Esophagus muscularis mucosa (tissue), 4 donors: ENCODE data around the gene CCDC54. TPM values are rescaled to one million over a fixed set of nuclear protein-coding genes. Genes with fewer than 3 reads are reported as not detected.

Experiments used
- DNase-seq: peaks from one replicate; pipeline ENCODE4 v3.0.0-alpha.2; 2017; ENCODE audit errors: extremely low spot score
- H3K27ac ChIP-seq, 4 donors: fragments of 200-600 bp; sonication (generic); replicated peaks in 1 of 4; 1 replicate in 3 of 4; 2 replicates in 1 of 4; pipeline ENCODE4 v1.5.1; 2016 to 2019; ENCODE audit warnings: mild to moderate bottlenecking in 1 of 4
- H3K27me3 ChIP-seq, 4 donors: fragments of 200-600 bp; sonication (generic); one replicate each; pipeline versions ENCODE4 v1.5.1 to v1.6.0; 2016 to 2019
- H3K36me3 ChIP-seq, 4 donors: fragments of 200-600 bp; sonication (generic); one replicate each; pipeline ENCODE4 v1.5.1; 2016 to 2019
- H3K4me1 ChIP-seq, 4 donors: fragments of 200-600 bp; sonication (generic); one replicate each; pipeline ENCODE4 v1.5.1; 2016 to 2019
- H3K4me3 ChIP-seq, 4 donors: fragments of 200-600 bp; sonication (generic); 1 replicate in 2 of 4; 2 replicates in 2 of 4; pipeline ENCODE4 v1.5.1; 2016 to 2019; ENCODE audit warnings: mild to moderate bottlenecking in 4 of 4, moderate library complexity in 1 of 4
- H3K9me3 ChIP-seq, 4 donors: fragments of 200-600 bp; sonication (generic); 1 replicate in 3 of 4; 2 replicates in 1 of 4; pipeline ENCODE4 v1.5.1; 2016 to 2019
- EP300 ChIP-seq: sonication (generic); formaldehyde crosslinking; IDR thresholded peaks from one replicate; pipeline ENCODE4 v1.6.1; 2017; ENCODE audit warnings: antibody characterized with exemption
- POLR2A ChIP-seq: fragments of 450-650 bp; IDR thresholded peaks from one replicate; pipeline ENCODE4 v1.6.1; 2017; ENCODE audit warnings: antibody characterized with exemption, moderate library complexity, mild to moderate bottlenecking, low read depth
- POLR2AphosphoS5 ChIP-seq, 2 donors: sonication (generic); formaldehyde crosslinking; IDR thresholded peaks; one replicate each; pipeline ENCODE4 v1.6.1; 2017; ENCODE audit warnings: antibody characterized with exemption in 2 of 2
- WGBS: methylation state at CpG from one replicate; pipeline ENCODE4 v1.1.5; 2018; 5-methylcytosine and 5-hydroxymethylcytosine counted together
- intact Hi-C: fragments of 100-400 bp; cut with DNase I; formaldehyde crosslinking; loops from one replicate; pipeline ENCODE4 v1.15.1; 2023
- total RNA-seq, 4 donors: library from RNA; depleted of rRNA; stranded (reverse); fragments of >200 nt; gene quantifications; one replicate each; pipeline versions ENCODE4 v1.1.0 to v1.2.1, GENCODE V29; 2016
- TF ChIP-seq, protein P1 (sequence below), 3 experiments: fragments of 200-600 bp in 2 of 3; fragments of 450-650 bp in 1 of 3; sonication (generic) in 2 of 3; IDR thresholded peaks; one replicate each; pipeline ENCODE4 v1.5.1; 2017 to 2019; ENCODE audit warnings: antibody characterized with exemption in 3 of 3, mild to moderate bottlenecking in 2 of 3, moderate library complexity in 1 of 3

CCDC54 gene
- total RNA-seq, 4 donors from 2014 or later = not detected

DNA sequence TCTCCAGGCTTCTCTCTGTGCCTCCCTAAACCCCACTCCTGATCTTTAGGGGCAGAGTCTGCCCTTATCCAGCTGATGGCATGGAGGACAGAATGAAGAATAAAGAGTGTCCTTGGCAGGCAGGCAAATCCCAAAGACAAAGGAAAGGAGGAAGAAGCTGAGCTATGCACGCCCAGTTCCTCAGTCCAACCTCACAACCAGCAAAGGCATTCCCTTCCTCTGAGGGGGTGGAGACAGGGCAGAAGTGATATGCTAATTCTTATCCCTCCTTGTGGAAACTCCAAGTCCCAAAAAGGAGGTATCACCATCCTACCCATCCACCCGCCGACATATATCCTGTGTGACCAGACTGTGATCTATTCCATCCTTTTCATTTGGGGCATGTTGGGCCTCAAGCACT, 10.5 kb upstream of the CCDC54 start:
- DNase-seq = no peak
- WGBS = 84% methylated on average over 3 of the region's 3 CpGs
- H3K36me3 ChIP-seq = no peaks in the 10 kb centered on the region
- no peak overlapping the region for H3K27ac ChIP-seq
- TF ChIP-seq POLR2A (no peak), EP300 (no peak), POLR2AphosphoS5 (IDR thresholded peaks at IDR 0.05) (no peak)
- TF ChIP-seq, protein P1, sequence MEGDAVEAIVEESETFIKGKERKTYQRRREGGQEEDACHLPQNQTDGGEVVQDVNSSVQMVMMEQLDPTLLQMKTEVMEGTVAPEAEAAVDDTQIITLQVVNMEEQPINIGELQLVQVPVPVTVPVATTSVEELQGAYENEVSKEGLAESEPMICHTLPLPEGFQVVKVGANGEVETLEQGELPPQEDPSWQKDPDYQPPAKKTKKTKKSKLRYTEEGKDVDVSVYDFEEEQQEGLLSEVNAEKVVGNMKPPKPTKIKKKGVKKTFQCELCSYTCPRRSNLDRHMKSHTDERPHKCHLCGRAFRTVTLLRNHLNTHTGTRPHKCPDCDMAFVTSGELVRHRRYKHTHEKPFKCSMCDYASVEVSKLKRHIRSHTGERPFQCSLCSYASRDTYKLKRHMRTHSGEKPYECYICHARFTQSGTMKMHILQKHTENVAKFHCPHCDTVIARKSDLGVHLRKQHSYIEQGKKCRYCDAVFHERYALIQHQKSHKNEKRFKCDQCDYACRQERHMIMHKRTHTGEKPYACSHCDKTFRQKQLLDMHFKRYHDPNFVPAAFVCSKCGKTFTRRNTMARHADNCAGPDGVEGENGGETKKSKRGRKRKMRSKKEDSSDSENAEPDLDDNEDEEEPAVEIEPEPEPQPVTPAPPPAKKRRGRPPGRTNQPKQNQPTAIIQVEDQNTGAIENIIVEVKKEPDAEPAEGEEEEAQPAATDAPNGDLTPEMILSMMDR (IDR thresholded peaks at IDR 0.05) = no peak
- no peaks in the 10 kb centered on the region for H3K4me1 ChIP-seq
- no peaks in the 10 kb centered on the region for H3K9me3 ChIP-seq
- no peaks in the 10 kb centered on the region for H3K27me3 ChIP-seq
- H3K4me3 ChIP-seq = no peak overlapping the region
- intact Hi-C loops = no loop called here

DNA sequence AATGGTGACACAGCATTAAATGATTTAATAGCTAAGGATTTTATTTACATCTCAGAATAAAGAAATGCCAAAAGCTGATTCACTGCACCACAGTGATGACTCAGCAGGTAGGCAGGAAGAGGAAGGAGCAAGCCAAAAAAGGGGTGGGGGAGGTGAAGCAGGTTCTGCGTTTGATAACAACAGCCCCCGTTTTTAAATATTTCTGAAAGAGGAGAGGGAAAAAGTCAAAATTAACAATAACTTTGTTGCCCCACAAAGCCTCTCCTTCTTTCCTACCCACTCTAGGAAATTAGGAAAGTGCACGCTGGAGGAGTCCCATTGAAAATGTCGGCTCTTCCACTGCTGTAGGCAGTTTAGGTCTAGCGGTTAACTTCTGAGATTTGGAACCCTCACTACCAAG, 9.9 kb upstream of the CCDC54 start:
- WGBS = 77% methylated on average over 5 of the region's 5 CpGs

DNA sequence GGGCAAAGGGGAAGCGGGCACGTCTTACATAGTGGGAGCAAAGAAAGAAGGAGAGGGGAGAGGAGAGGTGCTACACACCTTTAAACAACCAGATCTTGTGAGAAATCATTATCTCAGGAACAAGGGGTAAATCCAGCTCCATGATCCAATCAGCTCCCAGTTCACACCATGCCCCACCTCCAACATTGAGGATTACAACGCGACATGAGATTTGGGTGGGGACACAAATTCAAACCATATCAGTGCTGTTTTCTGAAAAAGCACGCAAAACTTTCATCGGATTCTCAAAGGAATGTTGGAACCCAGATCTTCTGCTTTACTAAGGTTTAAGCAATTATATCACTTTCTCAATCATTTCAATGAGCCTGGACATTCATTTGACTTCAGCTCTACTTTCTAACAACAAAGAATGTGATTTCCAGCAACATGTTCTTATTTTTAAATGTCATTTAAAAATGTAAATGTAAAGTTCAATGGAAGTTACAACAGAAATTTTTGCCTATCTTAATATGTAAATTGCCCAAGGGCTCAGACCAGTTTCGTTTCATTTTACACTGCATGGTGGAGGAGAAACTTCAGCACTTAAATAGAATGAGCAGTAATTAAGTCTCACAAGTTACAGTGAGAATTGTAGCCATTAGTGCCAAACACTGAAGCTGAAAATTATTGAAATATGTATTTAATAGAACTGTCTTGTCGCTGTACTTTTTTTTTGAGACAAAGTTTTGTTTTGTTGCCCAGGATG, 8.4 kb upstream of the CCDC54 start:
- H3K9me3 ChIP-seq = no peaks in the 10 kb centered on the region
- H3K4me1 ChIP-seq = no peaks in the 10 kb centered on the region
- H3K36me3 ChIP-seq = no peaks in the 10 kb centered on the region
- no peak overlapping the region for H3K4me3 ChIP-seq
- no peak for DNase-seq
- WGBS = 94% methylated on average over 8 of the region's 8 CpGs
- no peak overlapping the region for H3K27ac ChIP-seq
- TF ChIP-seq, protein P1 (IDR thresholded peaks at IDR 0.05) = no peak
- no peak for TF ChIP-seq EP300
- no peak for TF ChIP-seq POLR2AphosphoS5 (IDR thresholded peaks at IDR 0.05)
- no peak for TF ChIP-seq POLR2A
- intact Hi-C loops = no loop called here
- H3K27me3 ChIP-seq = no peaks in the 10 kb centered on the region

More for the DNA sequence above, 9.9 kb upstream of the CCDC54 start:
- TF ChIP-seq EP300 (no peak), POLR2A (no peak)
- H3K9me3 ChIP-seq = no peaks in the 10 kb centered on the region
- no peaks in the 10 kb centered on the region for H3K36me3 ChIP-seq
- H3K27me3 ChIP-seq = no peaks in the 10 kb centered on the region
- no peaks in the 10 kb centered on the region for H3K4me1 ChIP-seq
- H3K27ac ChIP-seq = no peak overlapping the region
- no peak for DNase-seq
- intact Hi-C loops = no loop called here
- no peak overlapping the region for H3K4me3 ChIP-seq

DNA sequence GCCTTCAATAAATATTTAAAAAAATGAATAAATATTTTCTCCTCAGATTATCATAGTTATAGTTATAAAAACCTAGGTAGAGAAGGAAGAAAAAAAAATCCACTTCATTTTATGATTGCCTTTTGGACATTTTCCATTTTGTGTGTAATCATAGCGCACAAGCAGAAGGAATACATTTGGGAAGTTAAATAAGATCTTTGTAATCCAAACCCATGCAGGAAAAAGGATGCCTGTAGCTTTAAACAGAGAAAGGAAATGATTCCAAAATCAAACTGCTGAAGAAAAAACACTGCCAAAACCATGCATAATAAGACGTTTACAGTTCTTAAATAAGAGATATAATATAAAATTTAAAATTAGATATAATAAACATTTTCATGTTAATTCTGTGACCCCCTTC, 7.4 kb upstream of the CCDC54 start:
- DNase-seq = no peak
- 15% methylated on average over 2 of the region's 2 CpGs for whole genome bisulfite sequencing
- TF ChIP-seq, protein P1 (IDR thresholded peaks at IDR 0.05) = no peak
- TF ChIP-seq POLR2AphosphoS5 (IDR thresholded peaks at IDR 0.05) (no peak), POLR2A (no peak), EP300 (no peak)
- no peaks in the 10 kb centered on the region for H3K9me3 ChIP-seq
- no peaks in the 10 kb centered on the region for H3K4me1 ChIP-seq
- intact Hi-C loops = no loop called here
- H3K36me3 ChIP-seq = no peaks in the 10 kb centered on the region
- H3K27me3 ChIP-seq = no peaks in the 10 kb centered on the region
- no peak overlapping the region for H3K4me3 ChIP-seq
- no peak overlapping the region for H3K27ac ChIP-seq

DNA sequence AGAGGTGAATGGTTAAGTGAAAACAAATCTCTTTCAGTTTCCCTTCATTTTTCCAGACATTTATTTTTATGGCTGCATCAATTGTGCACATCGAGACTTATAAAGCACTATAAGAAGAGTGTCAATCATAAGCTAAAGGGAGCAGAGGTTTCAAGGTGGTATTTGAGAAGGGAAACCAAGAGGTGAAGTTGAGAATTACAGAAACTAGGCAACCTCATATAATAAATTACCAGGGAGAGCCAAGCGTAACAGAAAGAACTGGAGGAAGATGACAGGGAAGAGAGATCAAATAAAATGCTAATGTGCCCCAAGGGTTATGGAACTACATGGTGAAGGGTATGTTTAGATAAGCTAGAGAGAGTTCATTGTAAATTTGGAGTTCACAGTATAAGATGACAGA, 6.3 kb upstream of the CCDC54 start:
- no peaks in the 10 kb centered on the region for H3K36me3 ChIP-seq
- H3K4me1 ChIP-seq = no peaks in the 10 kb centered on the region
- no peaks in the 10 kb centered on the region for H3K27me3 ChIP-seq
- H3K4me3 ChIP-seq = no peak overlapping the region
- DNase-seq = no peak
- 78% methylated on average over 2 of the region's 2 CpGs for WGBS
- intact Hi-C loops = no loop called here
- H3K9me3 ChIP-seq = no peaks in the 10 kb centered on the region
- TF ChIP-seq POLR2AphosphoS5 (IDR thresholded peaks at IDR 0.05) (no peak), EP300 (no peak), POLR2A (no peak)
- TF ChIP-seq, protein P1 (IDR thresholded peaks at IDR 0.05) = no peak
- H3K27ac ChIP-seq = no peak overlapping the region
